Activated T-helper 1 cell treated with anti-CD3 and anti-CD28 coated beads, Interleukin-2, amount 50 U/mL, for 16 hours (primary cell): ENCODE results near the gene CEP135.
"Not testable (repeated sequence)": the region's sequence is repeated elsewhere in the genome, so short reads cannot be mapped to it uniquely, and the experiment has no call there.

ENCODE experiments used
- DNase-seq, 2 donors: peaks; one replicate each; pipeline ENCODE4 v3.0.0-alpha.2; 2020; ENCODE audit warnings: low read depth in 1 of 2, low spot score in 1 of 2

The CEP135 gene

DNA sequence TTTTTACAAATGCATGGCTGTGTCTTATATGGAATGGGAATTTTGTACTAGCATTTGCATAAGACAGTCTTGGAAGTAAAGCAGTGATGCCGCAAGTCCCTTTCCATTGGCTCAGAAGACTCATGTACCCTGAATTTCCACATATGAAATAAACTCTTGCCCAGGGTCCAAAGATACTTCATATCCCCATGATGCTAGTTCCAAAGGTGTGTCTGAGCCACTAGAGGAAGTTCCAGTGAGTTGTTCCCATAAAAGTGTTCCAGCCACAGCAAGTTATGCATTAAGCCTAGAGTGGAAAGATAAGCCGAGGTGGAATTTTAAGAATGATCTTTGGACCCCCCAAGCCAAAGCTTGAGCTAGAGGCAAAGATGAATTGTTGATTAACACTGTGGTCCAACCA, 9.3 kb upstream of the CEP135 start:
- DNase-seq, result no peak

DNA sequence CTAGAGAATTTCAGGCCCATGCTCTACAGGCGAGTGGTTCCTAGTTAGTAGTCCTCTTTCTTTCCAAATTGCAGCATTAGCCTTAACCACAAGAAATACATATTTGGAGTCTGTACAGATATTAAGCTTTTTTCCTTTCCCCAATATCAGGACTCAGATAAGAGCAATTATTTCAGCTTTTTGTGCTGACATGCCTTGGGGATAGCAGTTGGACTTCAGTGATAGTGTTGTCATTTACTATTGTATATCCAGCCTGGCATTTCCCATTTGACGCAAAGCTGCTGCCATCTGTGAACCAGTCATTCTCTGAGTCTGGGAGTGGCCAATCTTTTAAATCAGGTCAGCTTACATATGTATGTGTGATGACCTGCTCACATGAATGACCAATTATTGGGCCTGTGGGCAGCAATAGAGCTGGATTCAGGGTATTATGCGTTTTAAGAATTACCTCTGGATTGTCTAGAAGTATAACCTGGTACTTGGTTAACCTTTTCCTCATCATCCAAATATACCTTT, 6.8 kb upstream of the CEP135 start:
- DNase-seq, result no peak

DNA sequence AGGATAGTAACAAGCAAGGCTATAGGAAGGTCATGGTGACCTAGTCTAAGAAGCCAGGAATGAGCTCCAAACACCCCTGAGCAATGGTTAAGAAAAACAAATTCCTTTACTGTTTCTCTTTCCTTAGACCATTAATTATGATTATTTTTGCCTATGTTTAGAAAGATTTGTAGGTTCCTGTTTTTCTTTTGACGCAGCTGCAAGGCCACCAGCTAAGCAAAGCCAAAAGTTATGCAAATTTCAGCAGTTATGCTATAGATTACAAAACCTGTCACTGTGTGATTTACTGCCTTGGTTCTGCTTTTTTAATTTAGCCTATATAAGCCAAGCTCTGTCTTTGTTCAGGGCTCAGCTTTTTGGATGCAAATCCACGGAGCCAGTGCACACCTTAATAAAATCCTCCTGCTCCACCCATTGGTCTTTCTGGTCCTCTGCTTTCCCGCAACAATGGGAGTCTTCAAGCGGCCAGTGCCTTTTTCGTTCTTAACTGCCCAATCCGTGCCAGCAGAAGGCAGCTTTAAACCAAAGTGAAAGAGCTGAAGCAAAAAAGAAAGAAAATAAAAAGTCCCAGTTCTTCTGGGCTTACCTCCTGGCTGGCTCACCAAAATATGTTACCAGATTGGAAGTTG, 1.4 kb upstream of the CEP135 start:
- no peak for DNase-seq

DNA sequence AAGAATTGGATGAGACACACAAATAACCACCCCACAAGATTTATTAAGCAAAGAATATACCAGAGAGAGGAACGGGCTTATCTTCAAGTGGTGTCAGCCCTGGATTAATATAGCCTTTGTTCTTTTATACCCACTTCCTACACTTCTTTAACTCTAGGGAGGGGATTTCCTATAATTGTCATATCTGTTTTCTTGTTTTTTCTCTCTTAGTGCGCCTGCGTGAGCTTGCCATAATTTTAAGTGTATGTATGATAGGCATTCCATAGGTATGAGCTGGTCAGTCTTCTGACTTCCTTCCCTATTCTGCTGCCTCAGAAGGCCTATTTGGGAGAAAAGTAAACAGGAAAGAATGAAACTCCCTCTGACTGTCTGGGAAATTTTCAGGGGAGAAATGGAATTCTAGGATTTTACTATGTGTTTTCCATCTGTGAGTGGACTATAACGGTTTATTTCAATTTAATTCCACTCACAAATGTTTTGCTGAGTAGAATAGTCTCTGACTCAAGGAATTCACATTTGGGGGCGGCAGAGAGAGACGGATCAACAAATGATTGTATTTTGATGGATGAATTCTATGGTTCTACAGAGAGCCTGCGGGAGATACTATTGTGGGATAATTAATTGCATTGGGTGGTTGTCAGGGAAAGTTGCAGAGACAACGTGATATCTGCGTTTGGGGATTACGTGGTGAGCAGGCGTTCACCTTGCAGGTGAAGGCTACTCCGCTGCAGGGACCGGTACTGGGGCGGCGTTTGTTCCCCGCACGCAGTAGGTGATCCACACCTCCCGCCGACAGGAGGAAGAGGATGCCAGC, 626 bp upstream of the CEP135 start:
- DNase-seq, result peak in 1 of 2 donors; percentile 19

DNA sequence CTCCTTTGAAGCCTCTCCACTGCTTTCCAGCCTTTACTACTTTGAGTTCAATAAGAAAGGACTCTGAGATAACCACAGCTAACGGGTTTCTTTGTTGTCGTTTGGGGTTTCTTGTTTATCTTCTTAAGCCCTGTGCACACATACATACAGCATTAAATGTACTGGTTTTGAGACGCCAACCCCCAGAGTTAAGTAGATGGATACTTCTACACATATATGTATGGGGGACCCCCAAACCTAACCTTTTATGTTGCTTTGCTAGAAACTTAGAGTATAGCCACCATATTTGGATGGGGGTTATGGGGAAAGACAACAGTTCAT, 697 bp downstream of the CEP135 start:
- DNase-seq, result no peak

DNA sequence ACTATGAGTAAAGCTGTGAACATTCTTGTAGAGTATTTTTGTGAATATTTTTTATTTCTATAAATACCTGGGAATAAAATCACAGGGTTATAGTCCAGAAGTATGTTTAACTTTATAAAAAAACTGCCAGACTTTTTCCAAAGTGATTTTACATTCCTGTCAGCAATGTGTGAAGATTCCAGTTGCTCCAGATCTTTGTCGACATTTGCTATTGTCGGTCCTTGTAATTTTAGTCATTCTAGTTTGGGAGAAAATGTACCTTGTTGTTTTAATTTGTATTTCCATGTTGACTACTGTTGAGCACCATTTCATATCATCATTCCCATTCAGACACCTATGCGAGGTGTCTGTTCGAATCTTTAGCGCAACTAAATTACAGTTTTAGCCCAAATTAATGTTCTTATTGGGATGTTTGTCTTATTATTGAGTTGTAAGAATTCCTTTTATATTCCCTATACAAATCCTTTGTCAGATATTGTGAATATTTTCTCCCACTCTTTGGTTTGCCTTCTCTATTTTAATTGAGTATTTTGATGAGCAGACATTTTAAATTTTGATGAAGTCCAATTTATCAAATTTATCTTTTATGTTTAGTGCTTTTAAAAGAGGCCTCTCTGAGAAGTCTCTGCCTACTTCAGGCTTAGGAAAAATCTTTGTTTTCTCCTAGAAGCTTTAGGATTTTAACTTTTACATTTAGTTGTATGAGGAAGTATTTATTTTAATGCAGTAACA, 2.6 kb downstream of the CEP135 start:
- DNase-seq, result no peak

DNA sequence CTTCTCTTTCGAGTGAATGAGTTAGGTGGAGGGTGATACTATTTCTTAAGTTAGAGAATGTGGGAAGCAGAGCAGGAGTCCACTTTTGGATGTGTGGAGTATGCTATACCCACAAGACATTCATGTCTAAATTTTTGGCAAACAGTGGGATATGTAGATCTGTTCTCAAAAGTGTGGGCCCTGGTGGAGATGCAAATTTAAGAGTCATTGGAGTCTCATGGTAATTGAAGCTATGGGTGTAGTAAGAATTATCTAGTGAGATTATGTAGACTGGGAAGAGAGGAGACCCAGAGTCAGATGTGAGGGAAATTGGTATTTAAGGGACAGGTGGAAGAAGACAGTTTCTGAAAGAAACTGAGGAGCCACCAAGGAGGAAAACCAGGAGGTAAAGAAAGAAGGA, 7.0 kb downstream of the CEP135 start:
- no peak for DNase-seq

DNA sequence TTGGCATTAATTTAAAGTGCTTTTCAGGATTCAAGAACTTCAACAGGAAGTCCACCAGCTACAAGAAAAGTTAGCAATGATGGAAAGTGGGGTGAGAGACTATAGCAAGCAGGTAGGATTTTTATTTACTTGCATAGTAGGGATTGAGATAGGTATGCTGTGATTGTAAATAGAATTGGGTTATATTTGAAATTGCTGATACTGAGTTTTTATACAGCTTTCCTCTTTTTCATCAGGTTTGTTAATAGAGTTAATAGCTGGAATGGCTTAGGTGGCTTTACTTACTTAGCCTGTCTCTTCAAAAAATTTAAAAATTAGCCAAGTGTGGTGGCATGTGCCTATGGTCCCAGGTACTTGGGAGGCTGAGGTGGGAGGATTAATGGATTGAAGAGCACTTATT, 10.9 kb downstream of the CEP135 start:
- no peak for DNase-seq

DNA sequence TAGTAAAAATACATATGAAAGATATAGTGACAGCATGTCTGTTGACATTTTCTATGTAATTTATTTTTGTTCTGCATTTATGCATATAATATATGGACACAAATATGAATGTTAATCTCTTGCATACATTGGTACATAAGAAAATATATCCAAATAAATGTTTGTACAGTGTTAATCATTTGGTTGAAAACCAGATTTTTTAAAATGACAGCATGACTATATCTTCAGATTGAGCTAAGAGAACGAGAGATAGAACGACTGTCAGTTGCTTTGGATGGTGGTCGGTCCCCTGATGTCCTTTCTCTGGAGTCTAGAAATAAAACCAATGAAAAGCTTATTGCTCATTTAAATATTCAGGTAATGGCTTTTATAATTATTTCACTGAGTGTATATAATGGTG, 15.3 kb downstream of the CEP135 start:
- DNase-seq, result no peak

DNA sequence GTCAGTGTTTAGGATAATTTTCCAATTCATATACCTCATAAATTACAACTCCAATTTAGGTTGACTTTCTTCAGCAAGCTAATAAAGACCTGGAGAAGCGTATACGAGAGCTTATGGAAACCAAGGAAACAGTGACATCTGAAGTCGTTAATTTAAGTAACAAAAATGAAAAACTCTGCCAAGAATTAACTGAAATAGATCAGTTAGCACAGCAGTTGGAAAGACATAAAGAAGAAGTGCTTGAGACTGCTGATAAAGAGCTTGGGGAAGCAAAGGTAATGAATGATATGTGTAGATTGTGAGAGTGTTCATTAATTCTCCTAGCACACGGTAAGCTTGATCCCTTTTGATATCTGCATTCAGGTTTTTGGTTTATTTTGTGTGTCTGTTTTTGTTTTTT, 16.8 kb downstream of the CEP135 start:
- DNase-seq, result no peak

DNA sequence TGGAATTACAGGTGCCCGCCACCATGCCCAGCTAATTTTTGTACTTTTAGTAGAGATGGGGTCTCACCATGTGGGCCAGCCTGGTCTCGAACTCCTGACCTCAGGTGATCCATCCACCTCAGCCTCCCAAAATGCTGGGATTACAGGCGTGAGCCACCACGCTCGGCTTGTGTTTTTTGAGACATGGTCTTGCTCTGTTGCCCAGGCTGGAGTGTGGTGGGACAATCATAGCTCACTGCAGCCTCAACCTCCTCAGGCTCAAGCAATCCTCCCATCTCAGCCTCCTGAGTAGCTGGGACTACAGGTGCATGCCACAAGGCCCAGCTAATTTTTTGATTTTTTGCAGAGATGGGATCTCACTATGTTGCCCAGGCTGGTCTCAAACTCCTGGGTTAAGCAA, 17.6 kb downstream of the CEP135 start:
- DNase-seq, result not testable (repeated sequence)

DNA sequence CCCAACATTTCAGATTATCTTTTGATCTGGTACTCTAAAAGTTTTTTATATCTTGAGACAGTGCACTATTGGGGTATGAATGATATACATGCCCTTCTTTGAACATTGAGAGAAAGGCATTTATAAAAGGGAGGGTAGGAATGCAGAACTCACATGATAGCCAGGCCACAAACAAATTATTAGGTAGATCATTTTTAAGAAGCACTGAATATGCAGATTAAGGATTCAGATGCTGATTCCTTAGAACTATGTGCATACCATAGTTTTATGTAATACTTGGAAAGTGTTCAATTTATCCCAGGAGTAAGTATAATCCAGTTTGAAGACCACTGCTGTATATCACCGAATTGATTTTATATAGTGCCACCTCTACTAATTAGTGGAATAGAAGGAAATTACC, 18.6 kb downstream of the CEP135 start:
- no peak for DNase-seq

DNA sequence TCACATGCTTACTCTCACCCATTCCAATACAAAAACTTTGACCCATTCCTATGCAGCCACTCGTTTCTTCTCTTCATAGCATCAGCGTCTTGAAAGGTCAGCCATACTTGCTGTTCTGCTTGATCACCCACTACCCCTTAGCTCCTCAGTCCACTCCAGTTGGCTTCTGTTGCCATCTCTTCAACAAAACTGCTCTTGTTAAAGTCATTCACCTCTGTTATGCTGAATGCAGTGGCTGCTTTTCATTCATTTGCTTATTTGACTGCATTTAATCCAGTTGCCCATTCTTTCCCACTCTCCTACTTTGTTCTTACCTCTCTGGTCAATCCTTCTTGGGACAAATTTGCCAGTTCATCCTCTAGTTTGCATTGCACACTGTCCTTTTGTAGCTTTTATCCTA, 24.9 kb downstream of the CEP135 start:
- DNase-seq, result no peak

DNA sequence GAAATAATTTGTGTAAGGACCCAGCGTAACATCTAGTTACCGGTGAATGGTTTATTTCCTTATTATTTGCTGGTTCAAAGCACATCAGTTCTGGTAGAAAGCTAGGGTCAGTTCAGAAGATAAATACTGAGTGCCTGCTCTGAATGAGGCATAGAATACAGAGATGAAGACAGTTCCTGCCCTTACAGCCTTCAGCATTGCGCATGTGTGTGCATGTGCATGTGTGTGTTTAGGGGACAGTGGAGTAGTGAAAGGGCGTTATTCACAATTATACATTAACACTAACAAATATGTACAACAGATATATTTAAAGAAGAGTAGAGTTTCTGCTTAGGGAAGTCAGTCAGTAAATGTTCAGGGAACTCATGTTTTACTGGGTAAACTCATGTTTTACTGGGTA, 29.1 kb downstream of the CEP135 start:
- no peak for DNase-seq

DNA sequence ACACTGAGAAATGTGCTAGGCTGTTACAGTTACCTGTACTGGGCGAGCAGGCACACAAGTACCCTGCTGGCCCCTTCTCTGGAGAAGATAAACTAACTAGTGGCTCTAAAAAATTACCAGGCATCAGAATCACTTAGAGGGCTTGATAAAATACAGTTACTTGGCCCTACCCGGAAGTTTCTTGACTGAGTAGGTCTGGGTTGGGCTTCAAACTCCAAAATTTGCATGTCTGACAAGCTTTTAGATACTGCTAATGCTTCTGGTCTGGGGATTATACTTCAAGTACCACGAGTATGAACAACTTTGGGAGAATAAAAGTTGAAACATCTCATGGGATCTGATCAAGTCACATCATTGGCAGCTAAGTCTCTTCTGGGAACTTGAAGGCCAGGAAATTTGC, 30.8 kb downstream of the CEP135 start:
- no peak for DNase-seq

DNA sequence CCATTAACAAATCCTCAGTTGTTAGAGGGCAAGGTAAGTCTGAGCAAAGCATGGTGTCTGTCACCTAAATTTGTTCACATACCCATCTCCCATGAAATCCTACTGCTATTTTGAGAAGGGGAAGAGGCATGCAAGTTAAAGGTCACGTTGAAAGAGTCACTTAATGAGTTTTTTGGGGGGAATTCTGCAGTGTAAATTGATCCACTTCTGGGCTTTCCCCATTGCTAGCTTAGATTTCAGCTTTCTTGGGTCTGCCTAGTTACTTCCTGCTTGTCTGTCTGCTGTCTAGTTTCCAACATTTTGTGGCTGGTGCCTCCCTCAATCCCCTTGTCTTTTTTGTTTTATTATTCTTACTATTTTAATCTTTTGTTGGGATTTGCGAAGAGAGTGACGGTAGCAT, 32.0 kb downstream of the CEP135 start:
- no peak for DNase-seq

DNA sequence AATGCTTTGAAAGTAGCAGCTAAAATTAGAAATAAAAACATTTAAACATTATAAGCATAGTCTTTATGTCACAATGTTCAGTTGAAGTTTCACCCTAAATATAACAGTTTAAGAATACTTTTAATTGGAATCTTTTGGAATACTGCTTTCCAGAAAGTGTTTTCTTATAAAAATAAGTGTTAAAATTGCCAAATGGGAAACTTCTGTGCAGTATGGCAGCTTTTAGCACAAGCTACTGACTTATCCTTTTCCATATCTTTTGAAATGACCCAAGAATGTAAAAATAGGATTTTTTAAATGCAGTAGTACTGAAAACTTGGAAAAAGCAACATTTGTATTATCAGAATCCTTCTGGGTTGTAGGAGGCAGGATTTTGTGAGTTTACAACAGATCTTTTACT, 34.2 kb downstream of the CEP135 start:
- no peak for DNase-seq

DNA sequence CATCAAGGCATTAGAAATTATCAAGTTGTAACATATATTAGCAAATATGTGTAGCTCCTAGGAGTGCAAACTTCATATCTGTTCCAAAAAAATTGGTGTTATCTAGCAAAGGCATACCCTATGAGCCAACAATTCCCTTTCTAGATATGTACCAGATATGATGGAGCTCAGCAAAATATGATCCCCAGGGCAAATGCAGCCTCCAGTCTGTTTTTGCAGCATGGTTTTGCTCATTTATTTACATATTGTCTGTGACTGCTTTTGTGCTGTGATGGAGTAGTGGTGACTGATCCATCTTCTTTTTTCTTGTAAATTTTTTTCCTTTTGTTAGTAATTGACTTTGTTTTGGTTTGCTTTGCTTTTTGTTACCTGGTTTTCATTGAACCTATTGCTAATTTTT, 41.0 kb downstream of the CEP135 start:
- DNase-seq, result no peak

DNA sequence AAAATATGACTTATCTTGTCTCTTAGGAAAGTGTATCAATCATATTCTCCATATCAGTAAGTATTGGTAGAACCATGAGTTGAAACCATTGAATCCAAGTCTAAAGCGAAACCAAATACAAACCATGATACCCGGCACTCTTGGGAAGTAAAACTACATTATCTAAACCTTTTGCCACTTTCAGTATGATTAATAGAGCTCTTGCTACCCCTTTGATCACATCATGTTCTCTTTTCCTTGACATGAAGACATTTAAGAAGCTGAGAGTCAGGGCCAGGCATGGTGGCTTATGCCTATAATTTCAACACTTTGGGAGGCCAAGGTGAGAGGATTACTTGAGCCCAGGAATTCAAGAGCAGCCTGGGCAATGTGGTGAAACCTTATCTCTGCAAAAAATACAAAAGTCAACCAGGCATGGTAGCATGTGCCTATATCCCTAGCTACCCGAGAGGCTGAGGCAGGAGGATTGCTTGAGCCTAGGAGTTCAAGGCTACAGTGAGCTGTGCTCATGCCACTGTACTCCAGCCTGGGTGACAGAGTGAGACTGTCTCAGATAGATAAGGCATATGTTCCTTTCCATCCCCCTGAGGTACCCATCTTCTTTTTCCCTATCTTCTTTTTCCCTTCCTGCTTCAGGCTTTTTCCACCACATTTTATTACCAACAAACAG, 45.4 kb downstream of the CEP135 start:
- no peak for DNase-seq

DNA sequence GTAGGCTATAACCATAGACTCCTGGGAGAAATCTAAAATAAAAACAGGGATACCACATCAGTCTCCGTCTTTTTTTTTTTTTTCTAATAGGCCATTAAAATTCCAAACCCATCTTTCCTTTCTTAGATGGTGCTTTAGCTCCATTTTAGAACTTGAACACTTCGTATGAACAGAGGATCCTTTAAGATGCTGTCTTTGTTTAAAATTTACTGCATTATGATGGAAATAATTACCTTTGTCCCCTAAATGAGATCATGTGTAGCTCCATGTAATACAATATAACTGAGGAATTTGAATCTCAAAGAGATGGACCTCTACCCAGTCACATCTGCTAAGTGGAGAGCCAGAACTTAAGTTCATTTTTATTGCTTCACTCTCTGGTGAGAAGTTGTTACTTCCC, 47.9 kb downstream of the CEP135 start:
- no peak for DNase-seq

DNA sequence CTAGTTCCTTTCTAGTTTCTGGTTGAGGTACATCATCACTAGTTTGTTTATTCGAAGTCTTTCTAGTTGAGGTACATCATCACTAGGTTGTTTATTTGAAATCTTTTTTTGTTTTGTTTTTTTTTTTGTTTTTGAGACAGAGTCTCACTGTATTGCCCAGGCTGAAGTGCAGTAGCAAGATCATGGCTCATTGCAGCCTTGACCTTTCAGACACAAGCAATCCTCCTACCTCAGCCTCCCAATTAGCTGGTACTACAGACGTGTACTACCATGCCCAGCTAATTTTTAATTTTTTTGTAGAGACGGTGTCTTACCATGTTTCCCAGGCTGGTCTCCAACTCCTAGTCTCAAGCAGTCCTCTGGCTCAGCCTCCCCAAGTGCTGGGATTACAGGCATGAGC, 54.9 kb downstream of the CEP135 start:
- no peak for DNase-seq

DNA sequence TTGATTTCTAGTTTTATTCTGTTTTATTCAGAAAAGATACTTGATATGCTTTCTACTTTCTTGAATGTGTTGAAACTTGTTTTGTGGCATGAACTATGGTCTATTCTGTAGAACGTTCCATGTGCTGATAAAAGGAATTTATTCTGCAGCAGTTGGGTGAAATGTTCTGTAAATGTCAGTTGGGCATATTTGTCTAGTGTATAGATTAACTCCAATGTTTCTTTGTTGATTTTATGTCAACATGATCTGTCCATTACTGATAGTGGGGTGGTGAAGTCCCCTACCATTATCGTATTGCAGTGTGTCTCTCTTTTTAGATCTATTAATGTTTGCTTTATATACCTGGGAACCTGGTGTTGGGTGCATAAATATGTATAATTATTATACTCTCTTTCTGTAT, 55.5 kb downstream of the CEP135 start:
- DNase-seq, result no peak
